Mesodermal cell (in vitro differentiated cells): ENCODE results near the gene CLIP1. TPM values are rescaled to one million over a fixed set of nuclear protein-coding genes. Genes with fewer than 3 reads are reported as not detected.
"Not testable (repeated sequence)": the region's sequence is repeated elsewhere in the genome, so short reads cannot be mapped to it uniquely, and the experiment has no call there.

Experiments
- H3K27ac ChIP-seq: 2 replicates; pipeline ENCODE4 v1.7.0; 2013; ENCODE audit warnings: mild to moderate bottlenecking, low read depth, low read length, moderate library complexity; ENCODE audit not compliant: severe bottlenecking
- H3K36me3 ChIP-seq: 2 replicates; pipeline ENCODE4 v1.7.1; 2013; ENCODE audit warnings: mild to moderate bottlenecking, low read length, moderate library complexity; ENCODE audit not compliant: control insufficient read depth, insufficient read depth
- H3K4me1 ChIP-seq: one replicate; pipeline ENCODE4 v1.7.1; 2013; ENCODE audit warnings: mild to moderate bottlenecking, low read length; ENCODE audit not compliant: insufficient read depth, control insufficient read depth, poor library complexity, severe bottlenecking
- H3K4me3 ChIP-seq: 2 replicates; pipeline ENCODE4 v1.7.0; 2013; ENCODE audit warnings: low read length, control low read depth, mild to moderate bottlenecking; ENCODE audit not compliant: insufficient read depth, poor library complexity, severe bottlenecking; ENCODE audit errors: extremely low read depth
- H3K9me3 ChIP-seq: 2 replicates; pipeline ENCODE4 v1.7.1; 2013; ENCODE audit warnings: mild to moderate bottlenecking, low read length, moderate library complexity; ENCODE audit not compliant: control insufficient read depth
- WGBS, 2 experiments: methylation state at CpG; one replicate each; pipeline ENCODE4 v1.1.5; 2013; ENCODE audit warnings: missing lambda C conversion rate in 2 of 2; ENCODE audit not compliant: insufficient coverage in 2 of 2; 5-methylcytosine and 5-hydroxymethylcytosine counted together
- polyA plus RNA-seq, 2 experiments: library from polyadenylated mRNA; stranded (reverse); fragments of 50-300 nt; gene quantifications; one replicate each; pipeline ENCODE4 v1.2.3, GENCODE V29; 2013

Gene CLIP1
- polyA plus RNA-seq (2013, experiment 1 of 2): 30.2 TPM
- 30.7 TPM for polyA plus RNA-seq (2013, experiment 2 of 2)

- 0% methylated on average over 75 to 92 of the region's 118 CpGs for WGBS, 2 experiments
- Histone ChIP-seq H3K4me3 (peak within 1 kb of the TSS; percentile 79), H3K4me1 (peaks cover 16% of the 10 kb centered on the region), H3K27ac (peak within 1 kb of the TSS; percentile 97), H3K9me3 (no peaks in the 10 kb centered on the region), H3K36me3 (no peaks in the 10 kb centered on the region)
Measured at GRCh38 chr12:122421821-122422729, at the start of gene CLIP1. CLIP1 (minus strand) TSS chr12:122422669; CDS start chr12:122380452, 42,217 bp downstream.

- peaks cover 51% of the 10 kb centered on the region for H3K36me3 ChIP-seq
Measured at GRCh38 chr12:122471324-122472226, 49.1 kb upstream of the CLIP1 start.

GRCh38 chr12:122470576-122470975, 48.1 kb upstream of the CLIP1 start:
- H3K27ac ChIP-seq, H3K9me3 ChIP-seq, H3K4me1 ChIP-seq, H3K4me3 ChIP-seq: not testable (repeated sequence)
- 63 to 95% methylated on average over 2 to 6 of the region's 7 CpGs for WGBS, 2 experiments
- H3K36me3 ChIP-seq: peaks cover 41% of the 10 kb centered on the region

More at GRCh38 chr12:122471324-122472226, 49.1 kb upstream of the CLIP1 start:
- Histone ChIP-seq H3K4me1 (peaks cover 5% of the 10 kb centered on the region), H3K9me3 (no peaks in the 10 kb centered on the region), H3K4me3 (no peak overlapping the region), H3K27ac (peak overlapping the region; percentile 47)
- no CpG with 5 or more reads among the region's 3 CpGs for WGBS, 2 experiments

GRCh38 chr12:122469856-122470255, 47.4 kb upstream of the CLIP1 start:
- not testable (repeated sequence) for H3K4me3 ChIP-seq, H3K27ac ChIP-seq, H3K4me1 ChIP-seq, H3K9me3 ChIP-seq
- H3K36me3 ChIP-seq: peaks cover 37% of the 10 kb centered on the region
- WGBS, 2 experiments: 97 to 100% methylated on average over 4 of the region's 6 CpGs

- 100% methylated on average over 4 of the region's 4 CpGs for WGBS, 2 experiments
- Histone ChIP-seq H3K9me3 (no peaks in the 10 kb centered on the region), H3K36me3 (peaks cover 20% of the 10 kb centered on the region), H3K27ac (no peak overlapping the region), H3K4me3 (no peak overlapping the region), H3K4me1 (peaks cover 8% of the 10 kb centered on the region)
Measured at GRCh38 chr12:122467983-122468382, 45.5 kb upstream of the CLIP1 start.

- not testable (repeated sequence) for H3K9me3 ChIP-seq, H3K4me1 ChIP-seq, H3K4me3 ChIP-seq, H3K36me3 ChIP-seq
- 89 to 90% methylated on average over 6 to 11 of the region's 17 CpGs for WGBS, 2 experiments
- peak overlapping the region; percentile 33 for H3K27ac ChIP-seq
Measured at GRCh38 chr12:122464317-122465042, 42.0 kb upstream of the CLIP1 start.

- 69 to 95% methylated on average over 2 of the region's 2 CpGs for WGBS, 2 experiments
- Histone ChIP-seq H3K36me3 (no peaks in the 10 kb centered on the region), H3K9me3 (no peaks in the 10 kb centered on the region), H3K4me1 (peaks cover 3% of the 10 kb centered on the region), H3K27ac (no peak overlapping the region), H3K4me3 (no peak overlapping the region)
Measured at GRCh38 chr12:122460641-122461040, 38.2 kb upstream of the CLIP1 start.

- Histone ChIP-seq H3K4me3 (no peak overlapping the region), H3K27ac (no peak overlapping the region), H3K9me3 (no peaks in the 10 kb centered on the region), H3K4me1 (peaks cover 3% of the 10 kb centered on the region), H3K36me3 (no peaks in the 10 kb centered on the region)
- WGBS, 2 experiments: 86 to 93% methylated on average over 5 to 6 of the region's 7 CpGs
Measured at GRCh38 chr12:122460061-122460460, 37.6 kb upstream of the CLIP1 start.

GRCh38 chr12:122459211-122459610, 36.7 kb upstream of the CLIP1 start:
- Histone ChIP-seq H3K27ac (no peak overlapping the region), H3K36me3 (no peaks in the 10 kb centered on the region), H3K9me3 (no peaks in the 10 kb centered on the region), H3K4me1 (no peaks in the 10 kb centered on the region), H3K4me3 (no peak overlapping the region)
- 100% methylated on average over 1 of the region's 2 CpGs; no CpG with 5 or more reads in 1 of the 2 experiments for WGBS, 2 experiments
